Karpas-422 (cell line): Measurements from ENCODE around the gene SELENOH. TPM values are rescaled to one million over a fixed set of nuclear protein-coding genes. Genes with fewer than 3 reads are reported as not detected.

Source experiments
- DNase-seq: peaks from one replicate; pipeline ENCODE4 v3.0.0-alpha.2; 2015
- H2AFZ ChIP-seq: fragments of 200-600 bp; sonication (generic); 2 replicates; pipeline ENCODE4 v1.6.1; 2014; ENCODE audit warnings: antibody characterized with exemption, low read length, mixed read lengths
- H3K27ac ChIP-seq: fragments of 200-600 bp; sonication (generic); 2 replicates; pipeline ENCODE4 v1.5.1; 2014; ENCODE audit warnings: mild to moderate bottlenecking, low read length, moderate library complexity
- H3K27me3 ChIP-seq: fragments of 200-600 bp; sonication (generic); 2 replicates; pipeline ENCODE4 v1.6.1; 2014; ENCODE audit warnings: low read length, mixed read lengths
- H3K36me3 ChIP-seq: fragments of 200-600 bp; sonication (generic); 2 replicates; pipeline ENCODE4 v1.6.1; 2014; ENCODE audit warnings: low read length, mixed read lengths; ENCODE audit not compliant: insufficient read depth
- H3K4me1 ChIP-seq: fragments of 200-600 bp; sonication (generic); 2 replicates; pipeline ENCODE4 v1.6.1; 2014; ENCODE audit warnings: mild to moderate bottlenecking, low read length, mixed read lengths
- H3K4me2 ChIP-seq: fragments of 200-600 bp; sonication (generic); 2 replicates; pipeline ENCODE4 v1.6.1; 2014; ENCODE audit warnings: low read length, low read depth, mild to moderate bottlenecking; ENCODE audit not compliant: poor library complexity, severe bottlenecking
- H3K4me3 ChIP-seq: fragments of 200-600 bp; sonication (generic); 2 replicates; pipeline ENCODE4 v1.5.1; 2014; ENCODE audit warnings: mild to moderate bottlenecking, antibody characterized with exemption, low read length, mixed read lengths
- H3K79me2 ChIP-seq: fragments of 200-600 bp; sonication (generic); 2 replicates; pipeline ENCODE4 v1.6.1; 2014; ENCODE audit warnings: mild to moderate bottlenecking, low read length, mixed read lengths
- H3K9ac ChIP-seq: fragments of 200-600 bp; sonication (generic); 2 replicates; pipeline ENCODE4 v1.6.0; 2014; ENCODE audit warnings: low read length
- H3K9me2 ChIP-seq: fragments of 200-600 bp; sonication (generic), shearing (Covaris generic); replicated peaks from 2 replicates; pipeline ENCODE4 v1.6.0; 2014; ENCODE audit warnings: mild to moderate bottlenecking, low read length, moderate library complexity; ENCODE audit not compliant: insufficient read depth
- H3K9me3 ChIP-seq: fragments of 300-700, 200-600 bp; sonication (generic); 2 replicates; pipeline ENCODE4 v1.6.1; 2014; ENCODE audit warnings: low read length, mixed read lengths
- H4K20me1 ChIP-seq: fragments of 200-600 bp; sonication (generic); 2 replicates; pipeline ENCODE4 v1.6.1; 2014; ENCODE audit warnings: mild to moderate bottlenecking, antibody characterized with exemption, low read length, low read depth; ENCODE audit not compliant: insufficient read depth
- total RNA-seq: library from RNA; depleted of rRNA; stranded (reverse); fragments of >200 nt; shearing (Covaris generic); gene quantifications from 2 replicates; pipeline ENCODE4 v1.2.3, GENCODE V29; 2014; ENCODE audit warnings: low replicate concordance

SELENOH gene
- total RNA-seq, 1 experiment from 2014 or later: 112 TPM

GRCh38 chr11:57770793-57771192, 29.5 kb downstream of the SELENOH start:
- Histone ChIP-seq H3K4me2 (no peak overlapping the region), H2AFZ (no peak overlapping the region)
- DNase-seq: no peak

DNA sequence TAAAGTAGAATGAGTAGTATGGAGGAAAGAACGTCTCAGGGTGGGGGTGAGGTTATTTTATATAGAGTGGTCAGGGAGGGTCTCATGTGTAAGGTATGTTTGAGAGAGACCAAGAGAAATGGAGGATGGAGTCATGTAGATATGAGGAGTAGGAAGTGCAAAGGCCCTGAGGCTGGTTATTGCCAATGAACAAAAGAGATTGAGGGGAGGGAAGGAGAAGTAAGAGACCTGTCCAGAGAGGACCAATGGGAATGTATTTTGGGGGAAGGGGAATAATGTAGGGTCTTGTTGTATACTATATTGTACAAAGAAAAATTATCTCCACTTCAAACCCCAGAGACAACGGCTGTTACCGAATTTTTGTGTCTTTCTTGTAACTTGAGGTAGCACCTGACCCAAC, 30.1 kb downstream of the SELENOH start:
- no peak for DNase-seq
- no peak overlapping the region for H3K27ac ChIP-seq
- no peaks in the 10 kb centered on the region for H3K27me3 ChIP-seq
- no peaks in the 10 kb centered on the region for H3K9me2 ChIP-seq
- H3K36me3 ChIP-seq: no peaks in the 10 kb centered on the region
- H3K79me2 ChIP-seq: no peaks in the 10 kb centered on the region
- no peak overlapping the region for H3K4me2 ChIP-seq
- no peak overlapping the region for H3K4me3 ChIP-seq
- no peak overlapping the region for H2AFZ ChIP-seq
- H3K9ac ChIP-seq: no peak overlapping the region
- H4K20me1 ChIP-seq: no peaks in the 10 kb centered on the region
- no peaks in the 10 kb centered on the region for H3K9me3 ChIP-seq
- no peaks in the 10 kb centered on the region for H3K4me1 ChIP-seq

More at GRCh38 chr11:57770793-57771192, 29.5 kb downstream of the SELENOH start:
- Histone ChIP-seq H3K36me3 (no peaks in the 10 kb centered on the region), H3K4me3 (no peak overlapping the region), H4K20me1 (no peaks in the 10 kb centered on the region), H3K9me2 (no peaks in the 10 kb centered on the region), H3K79me2 (no peaks in the 10 kb centered on the region), H3K27ac (no peak overlapping the region), H3K9me3 (no peaks in the 10 kb centered on the region), H3K4me1 (no peaks in the 10 kb centered on the region), H3K9ac (no peak overlapping the region), H3K27me3 (no peaks in the 10 kb centered on the region)

- Histone ChIP-seq H3K36me3 (no peaks in the 10 kb centered on the region), H4K20me1 (no peaks in the 10 kb centered on the region), H3K4me1 (no peaks in the 10 kb centered on the region; the same call in 1 of the 2 replicates), H3K9ac (no peak overlapping the region), H3K4me3 (no peak overlapping the region), H3K9me2 (no peaks in the 10 kb centered on the region), H2AFZ (no peak overlapping the region), H3K4me2 (no peak overlapping the region), H3K9me3 (no peaks in the 10 kb centered on the region), H3K79me2 (no peaks in the 10 kb centered on the region), H3K27ac (no peak overlapping the region), H3K27me3 (no peaks in the 10 kb centered on the region)
- no peak for DNase-seq
Observed at GRCh38 chr11:57772562-57772961, 31.3 kb downstream of the SELENOH start.

- Histone ChIP-seq H3K4me3 (no peak overlapping the region), H3K4me2 (no peak overlapping the region), H3K4me1 (no peaks in the 10 kb centered on the region; the same call in 1 of the 2 replicates), H3K27ac (no peak overlapping the region), H4K20me1 (no peaks in the 10 kb centered on the region), H3K27me3 (no peaks in the 10 kb centered on the region), H3K36me3 (no peaks in the 10 kb centered on the region), H3K9me3 (no peaks in the 10 kb centered on the region), H3K9ac (no peak overlapping the region), H2AFZ (no peak overlapping the region), H3K9me2 (no peaks in the 10 kb centered on the region), H3K79me2 (no peaks in the 10 kb centered on the region)
- no peak for DNase-seq
Observed at GRCh38 chr11:57773026-57773598, 31.8 kb downstream of the SELENOH start.

DNA sequence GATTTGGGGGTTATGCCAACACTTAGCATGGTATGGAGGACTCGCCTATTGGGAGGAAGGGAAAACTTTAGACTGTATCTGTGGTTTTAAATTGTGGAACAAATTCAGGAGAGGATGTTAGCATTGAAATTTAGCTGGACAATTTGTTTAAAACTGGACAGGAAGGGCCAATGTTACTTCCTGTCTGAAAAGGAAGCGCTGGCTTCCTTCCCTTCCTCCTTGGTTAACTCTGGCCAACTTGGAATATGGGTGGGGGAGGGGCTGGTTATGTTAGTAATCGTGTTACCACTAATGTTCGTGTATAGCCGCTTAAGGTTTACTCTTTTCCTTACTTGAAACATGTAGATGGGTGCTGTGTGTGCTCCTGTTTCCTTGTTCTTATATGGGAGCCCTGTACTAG, 34.2 kb downstream of the SELENOH start:
- Histone ChIP-seq H3K27ac (no peak overlapping the region), H3K9ac (no peak overlapping the region), H3K36me3 (no peaks in the 10 kb centered on the region), H4K20me1 (no peaks in the 10 kb centered on the region), H3K4me3 (no peak overlapping the region), H2AFZ (no peak overlapping the region), H3K9me3 (no peaks in the 10 kb centered on the region), H3K9me2 (no peaks in the 10 kb centered on the region), H3K4me2 (no peak overlapping the region), H3K4me1 (no peaks in the 10 kb centered on the region; the same call in 1 of the 2 replicates), H3K79me2 (no peaks in the 10 kb centered on the region), H3K27me3 (no peaks in the 10 kb centered on the region)
- DNase-seq: no peak

DNA sequence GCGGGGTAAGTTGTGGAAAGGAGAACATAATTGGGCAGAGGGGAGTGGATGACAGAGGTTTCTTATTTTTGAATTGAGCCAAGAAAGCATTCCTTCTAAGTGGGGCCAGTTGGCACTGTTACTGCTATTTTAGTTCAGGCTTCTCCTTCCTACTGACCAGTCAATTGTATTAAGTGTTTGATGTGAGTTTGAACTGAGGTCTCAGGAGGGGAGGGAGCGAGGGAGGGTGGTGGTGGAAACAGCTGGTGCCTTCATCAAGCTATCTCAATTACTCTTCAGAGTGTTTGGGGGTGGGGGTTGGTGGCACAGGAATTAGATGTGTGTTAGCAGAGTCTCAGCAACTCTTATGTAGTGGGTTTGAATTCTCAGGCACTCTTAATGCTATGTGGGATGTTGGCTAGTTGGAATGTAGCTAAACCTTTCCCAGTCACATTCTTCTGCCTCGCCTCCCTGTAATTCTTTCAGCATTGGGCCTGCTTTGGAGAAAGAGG, 34.8 kb downstream of the SELENOH start:
- H3K27ac ChIP-seq: no peak overlapping the region
- H2AFZ ChIP-seq: no peak overlapping the region
- H3K9ac ChIP-seq: no peak overlapping the region
- H3K9me3 ChIP-seq: no peaks in the 10 kb centered on the region
- no peaks in the 10 kb centered on the region for H3K36me3 ChIP-seq
- H3K4me2 ChIP-seq: no peak overlapping the region
- H3K4me1 ChIP-seq: no peaks in the 10 kb centered on the region; the same call in 1 of the 2 replicates
- DNase-seq: no peak
- H3K9me2 ChIP-seq: no peaks in the 10 kb centered on the region
- no peak overlapping the region for H3K4me3 ChIP-seq
- H3K27me3 ChIP-seq: no peaks in the 10 kb centered on the region
- H4K20me1 ChIP-seq: no peaks in the 10 kb centered on the region
- H3K79me2 ChIP-seq: no peaks in the 10 kb centered on the region

- H3K4me2 ChIP-seq: no peak overlapping the region
- no peak overlapping the region for H2AFZ ChIP-seq
- H3K27me3 ChIP-seq: no peaks in the 10 kb centered on the region
- H3K4me1 ChIP-seq: no peaks in the 10 kb centered on the region; the same call in 1 of the 2 replicates
- no peaks in the 10 kb centered on the region for H3K9me3 ChIP-seq
- H3K9ac ChIP-seq: no peak overlapping the region
- no peaks in the 10 kb centered on the region for H4K20me1 ChIP-seq
- DNase-seq: no peak
- no peaks in the 10 kb centered on the region for H3K36me3 ChIP-seq
- H3K4me3 ChIP-seq: no peak overlapping the region
- no peaks in the 10 kb centered on the region for H3K79me2 ChIP-seq
- H3K27ac ChIP-seq: no peak overlapping the region
- H3K9me2 ChIP-seq: no peaks in the 10 kb centered on the region
Observed at GRCh38 chr11:57776577-57777210, 35.4 kb downstream of the SELENOH start.

- H4K20me1 ChIP-seq: no peaks in the 10 kb centered on the region
- H3K79me2 ChIP-seq: no peaks in the 10 kb centered on the region
- H2AFZ ChIP-seq: no peak overlapping the region
- H3K27me3 ChIP-seq: no peaks in the 10 kb centered on the region
- H3K4me3 ChIP-seq: no peak overlapping the region
- DNase-seq: no peak
- no peak overlapping the region for H3K4me2 ChIP-seq
- H3K9ac ChIP-seq: no peak overlapping the region
- no peaks in the 10 kb centered on the region for H3K9me2 ChIP-seq
- H3K27ac ChIP-seq: no peak overlapping the region
- no peaks in the 10 kb centered on the region for H3K9me3 ChIP-seq
- no peaks in the 10 kb centered on the region for H3K36me3 ChIP-seq
- H3K4me1 ChIP-seq: no peaks in the 10 kb centered on the region; the same call in 1 of the 2 replicates
Observed at GRCh38 chr11:57777969-57778317, 36.7 kb downstream of the SELENOH start.
